ENCODE results near the gene ZNF827. TPM values are rescaled to one million over a fixed set of nuclear protein-coding genes. Genes with fewer than 3 reads are reported as not detected.

The ZNF827 gene
- polyA plus RNA-seq, 1 donor from 2014 or later, result 12.1 TPM

- peaks cover 38% of the 10 kb centered on the region for H3K36me3 ChIP-seq (ENCODE audit: insufficient read depth, low read length)
- TF ChIP-seq SMC3 (conservative IDR thresholded peaks at IDR 0.05; ENCODE audit: poor library complexity) (no peak), POLR2AphosphoS5 (IDR thresholded peaks at IDR 0.05) (no peak), REST (IDR thresholded peaks at IDR 0.05; ENCODE audit: borderline replicate concordance) (no peak), CTCF (IDR thresholded peaks at IDR 0.05; ENCODE audit: poor library complexity, severe bottlenecking) (no peak), RAD21 (conservative IDR thresholded peaks at IDR 0.05) (no peak), MXI1 (conservative IDR thresholded peaks at IDR 0.05; ENCODE audit: poor library complexity, severe bottlenecking) (no peak), TAF1 (IDR thresholded peaks at IDR 0.05; ENCODE audit: low read depth) (no peak), EZH2 (IDR thresholded peaks at IDR 0.05; ENCODE audit: borderline replicate concordance, insufficient read depth, low read length, poor library complexity, severe bottlenecking) (no peak), EP300 (conservative IDR thresholded peaks at IDR 0.05; ENCODE audit: poor library complexity, severe bottlenecking) (no peak)
- H3F3A ChIP-seq (ENCODE audit: insufficient read depth, low read length, poor library complexity, severe bottlenecking), result no peaks in the 10 kb centered on the region
- H3K9me2 ChIP-seq (ENCODE audit: insufficient read depth, low read length), result no peaks in the 10 kb centered on the region
- H3K27me3 ChIP-seq (ENCODE audit: insufficient read depth, low read depth, low read length), result no peaks in the 10 kb centered on the region
- no peaks in the 10 kb centered on the region for H3K9me3 ChIP-seq (ENCODE audit: low read length)
- no peak overlapping the region for H3K27ac ChIP-seq (ENCODE audit: low read length)
- H3K79me2 ChIP-seq (replicated peaks; ENCODE audit: insufficient read depth, low read length), result peaks cover 12% of the 10 kb centered on the region
- H2AFZ ChIP-seq (ENCODE audit: low read depth, low read length), result no peak overlapping the region
- H3K9ac ChIP-seq (ENCODE audit: low read length), result no peak overlapping the region
- H4K20me1 ChIP-seq (ENCODE audit: insufficient read depth), result peaks cover 8% of the 10 kb centered on the region
- no peak overlapping the region for H3K4me3 ChIP-seq (ENCODE audit: low read length)
- H3K4me2 ChIP-seq (ENCODE audit: low read length), result no peak overlapping the region
Measured at GRCh38 chr4:145888393-145888792, 50.2 kb downstream of the ZNF827 start.

GRCh38 chr4:145887241-145887991 is 51.2 kb downstream of the ZNF827 start:
- Histone ChIP-seq H3K9ac (ENCODE audit: low read length) (no peak overlapping the region), H3K27me3 (ENCODE audit: insufficient read depth, low read depth, low read length) (no peaks in the 10 kb centered on the region), H3K9me3 (ENCODE audit: low read length) (no peaks in the 10 kb centered on the region), H4K20me1 (ENCODE audit: insufficient read depth) (peaks cover 8% of the 10 kb centered on the region), H2AFZ (ENCODE audit: low read depth, low read length) (no peak overlapping the region), H3K79me2 (replicated peaks; ENCODE audit: insufficient read depth, low read length) (peaks cover 16% of the 10 kb centered on the region), H3K4me2 (ENCODE audit: low read length) (no peak overlapping the region), H3K36me3 (ENCODE audit: insufficient read depth, low read length) (peaks cover 38% of the 10 kb centered on the region), H3K4me3 (ENCODE audit: low read length) (no peak overlapping the region), H3K9me2 (ENCODE audit: insufficient read depth, low read length) (no peaks in the 10 kb centered on the region), H3F3A (ENCODE audit: insufficient read depth, low read length, poor library complexity, severe bottlenecking) (no peaks in the 10 kb centered on the region), H3K27ac (ENCODE audit: low read length) (no peak overlapping the region)
- no peak for TF ChIP-seq TAF1 (IDR thresholded peaks at IDR 0.05; ENCODE audit: low read depth)
- no peak for TF ChIP-seq EP300 (conservative IDR thresholded peaks at IDR 0.05; ENCODE audit: poor library complexity, severe bottlenecking)
- no peak for TF ChIP-seq EZH2 (IDR thresholded peaks at IDR 0.05; ENCODE audit: borderline replicate concordance, insufficient read depth, low read length, poor library complexity, severe bottlenecking)
- TF ChIP-seq SMC3 (conservative IDR thresholded peaks at IDR 0.05; ENCODE audit: poor library complexity), result no peak
- TF ChIP-seq CTCF (IDR thresholded peaks at IDR 0.05; ENCODE audit: poor library complexity, severe bottlenecking), result no peak
- TF ChIP-seq POLR2AphosphoS5 (IDR thresholded peaks at IDR 0.05), result no peak
- no peak for TF ChIP-seq MXI1 (conservative IDR thresholded peaks at IDR 0.05; ENCODE audit: poor library complexity, severe bottlenecking)
- TF ChIP-seq REST (IDR thresholded peaks at IDR 0.05; ENCODE audit: borderline replicate concordance), result no peak
- no peak for TF ChIP-seq RAD21 (conservative IDR thresholded peaks at IDR 0.05)

Data from neural cell (in vitro differentiated cells).